Neural progenitor cell (in vitro differentiated cells): ENCODE results near the gene RNF144A. TPM values are rescaled to one million over a fixed set of nuclear protein-coding genes. Genes with fewer than 3 reads are reported as not detected.
"Not testable (repeated sequence)": the region's sequence is repeated elsewhere in the genome, so short reads cannot be mapped to it uniquely, and the experiment has no call there.

Source experiments
- DNase-seq: peaks from one replicate; pipeline ENCODE4 v3.0.0-alpha.2; 2016; ENCODE audit warnings: low spot score
- H2AFZ ChIP-seq: fragments of 200-600 bp; sonication (generic); replicated peaks from 2 replicates; pipeline ENCODE4 v1.6.1; 2016; ENCODE audit warnings: antibody characterized with exemption
- H3F3A ChIP-seq: fragments of 200-600 bp; sonication (generic); 2 replicates; pipeline ENCODE4 v1.6.1; 2016; ENCODE audit warnings: antibody characterized with exemption, low read depth
- H3K27ac ChIP-seq: fragments of 200-600 bp; sonication (generic); 2 replicates; pipeline ENCODE4 v1.5.1; 2016; ENCODE audit warnings: mild to moderate bottlenecking
- H3K27me3 ChIP-seq: fragments of 200-600 bp; sonication (generic); 2 replicates; pipeline ENCODE4 v1.6.1; 2016; ENCODE audit warnings: mild to moderate bottlenecking, moderate library complexity
- H3K36me3 ChIP-seq: fragments of 200-600 bp; sonication (generic); 2 replicates; pipeline ENCODE4 v1.5.1; 2016
- H3K4me1 ChIP-seq: fragments of 200-600 bp; sonication (generic); 2 replicates; pipeline ENCODE4 v1.6.1; 2016; ENCODE audit warnings: mixed run types
- H3K4me2 ChIP-seq: fragments of 200-600 bp; sonication (generic); 2 replicates; pipeline ENCODE4 v1.6.1; 2016
- H3K4me3 ChIP-seq: fragments of 200-600 bp; sonication (generic); 2 replicates; pipeline ENCODE4 v1.5.1; 2016
- H3K79me2 ChIP-seq: fragments of 200-600 bp; sonication (generic); 2 replicates; pipeline ENCODE4 v1.6.1; 2016; ENCODE audit warnings: low read depth
- H3K9ac ChIP-seq: fragments of 200-600 bp; sonication (generic); 2 replicates; pipeline ENCODE4 v1.6.1; 2016
- H3K9me3 ChIP-seq: fragments of 200-600 bp; sonication (generic); 2 replicates; pipeline ENCODE4 v1.5.1; 2016; ENCODE audit warnings: low read depth
- H4K20me1 ChIP-seq: fragments of 200-600 bp; sonication (generic); 2 replicates; pipeline ENCODE4 v1.6.1; 2016; ENCODE audit warnings: low read depth
- H3K27ac Mint-ChIP-seq: 3 replicates; pipeline ENCODE4 v1.8.0; 2021; ENCODE audit warnings: mixed read lengths
- H3K27me3 Mint-ChIP-seq: 2 replicates; pipeline ENCODE4 v1.8.0; 2022; ENCODE audit warnings: low read depth, mild to moderate bottlenecking, inconsistent platforms, moderate library complexity, mixed read lengths; ENCODE audit not compliant: insufficient read depth
- H3K36me3 Mint-ChIP-seq: 3 replicates; pipeline ENCODE4 v1.8.0; 2021; ENCODE audit warnings: mixed read lengths
- H3K4me1 Mint-ChIP-seq: 3 replicates; pipeline ENCODE4 v1.8.0; 2021; ENCODE audit warnings: mixed read lengths
- H3K4me3 Mint-ChIP-seq: 3 replicates; pipeline ENCODE4 v1.8.0; 2021; ENCODE audit warnings: mild to moderate bottlenecking, moderate library complexity, mixed read lengths
- H3K9me3 Mint-ChIP-seq: 3 replicates; pipeline ENCODE4 v1.8.0; 2020; ENCODE audit warnings: mixed read lengths
- CTCF ChIP-seq: fragments of 200-600 bp; sonication (generic); IDR thresholded peaks from 2 replicates; pipeline ENCODE4 v1.5.1; 2017; ENCODE audit warnings: antibody characterized with exemption, mild to moderate bottlenecking
- EZH2 ChIP-seq: fragments of 200-600 bp; sonication (generic); IDR thresholded peaks from 2 replicates; pipeline ENCODE4 v1.6.1; 2017; ENCODE audit warnings: antibody characterized with exemption, mild to moderate bottlenecking, moderate library complexity
- EZH2phosphoT487 ChIP-seq: fragments of 200-600 bp; sonication (generic); IDR thresholded peaks from 2 replicates; pipeline ENCODE4 v1.6.1; 2017; ENCODE audit warnings: antibody characterized with exemption
- total RNA-seq: library from RNA; depleted of rRNA; stranded (reverse); fragments of >200 nt; gene quantifications from 2 replicates; pipeline ENCODE4 v1.2.3, GENCODE V29; 2015; ENCODE audit warnings: low replicate concordance

RNF144A gene
- total RNA-seq, 1 donor from 2014 or later = 32.0 TPM

- Histone ChIP-seq H3K27ac (no peak overlapping the region), H3K9me3 (no peaks in the 10 kb centered on the region), H3K27me3 (no peaks in the 10 kb centered on the region), H3K4me1 (no peaks in the 10 kb centered on the region), H3K9ac (no peak overlapping the region), H4K20me1 (peaks cover 4% of the 10 kb centered on the region), H2AFZ (no peak overlapping the region), H3K79me2 (peaks cover 9% of the 10 kb centered on the region), H3K36me3 (no peaks in the 10 kb centered on the region), H3K4me3 (no peak overlapping the region), H3F3A (no peaks in the 10 kb centered on the region), H3K4me2 (no peak overlapping the region)
- no peak overlapping the region for H3K27ac Mint-ChIP-seq
- no peaks in the 10 kb centered on the region for H3K27me3 Mint-ChIP-seq
- TF ChIP-seq EZH2phosphoT487 (no peak), EZH2 (no peak), CTCF (no peak)
- peaks cover 18% of the 10 kb centered on the region for H3K4me1 Mint-ChIP-seq
- H3K9me3 Mint-ChIP-seq = peaks cover 27% of the 10 kb centered on the region
- H3K4me3 Mint-ChIP-seq = no peak overlapping the region
- no peak for DNase-seq
- H3K36me3 Mint-ChIP-seq = peaks cover 30% of the 10 kb centered on the region
Measured at GRCh38 chr2:6933911-6934310, 16.7 kb downstream of the RNF144A start.

- no peak overlapping the region for H3K4me3 Mint-ChIP-seq
- H3K4me1 Mint-ChIP-seq = peaks cover 18% of the 10 kb centered on the region
- TF ChIP-seq CTCF (no peak), EZH2 (no peak), EZH2phosphoT487 (no peak)
- H3K9me3 Mint-ChIP-seq = peaks cover 30% of the 10 kb centered on the region
- Histone ChIP-seq H3K4me3 (no peak overlapping the region), H3K9ac (no peak overlapping the region), H3K36me3 (no peaks in the 10 kb centered on the region), H3K27me3 (no peaks in the 10 kb centered on the region), H3K27ac (no peak overlapping the region), H3K79me2 (peaks cover 13% of the 10 kb centered on the region), H2AFZ (no peak overlapping the region), H3K4me1 (no peaks in the 10 kb centered on the region), H3K9me3 (no peaks in the 10 kb centered on the region), H4K20me1 (peaks cover 4% of the 10 kb centered on the region), H3K4me2 (no peak overlapping the region), H3F3A (no peaks in the 10 kb centered on the region)
- DNase-seq = no peak
- no peak overlapping the region for H3K27ac Mint-ChIP-seq
- peaks cover 30% of the 10 kb centered on the region for H3K36me3 Mint-ChIP-seq
- no peaks in the 10 kb centered on the region for H3K27me3 Mint-ChIP-seq
Measured at GRCh38 chr2:6934345-6934744, 17.1 kb downstream of the RNF144A start.

- no peak overlapping the region for H3K4me3 ChIP-seq
- H3K4me1 ChIP-seq = peaks cover under 1% of the 10 kb centered on the region
- H3K4me2 ChIP-seq = no peak overlapping the region
- H3K27ac Mint-ChIP-seq = no peak overlapping the region
- H3F3A ChIP-seq = no peaks in the 10 kb centered on the region
- no peaks in the 10 kb centered on the region for H3K36me3 ChIP-seq
- TF ChIP-seq EZH2 = no peak
- TF ChIP-seq CTCF = no peak
- TF ChIP-seq EZH2phosphoT487 = no peak
- H3K4me3 Mint-ChIP-seq = no peak overlapping the region
- no peaks in the 10 kb centered on the region for H3K9me3 ChIP-seq
- H4K20me1 ChIP-seq = peaks cover 4% of the 10 kb centered on the region
- peaks cover 21% of the 10 kb centered on the region for H3K4me1 Mint-ChIP-seq
- no peaks in the 10 kb centered on the region for H3K27me3 ChIP-seq
- H3K79me2 ChIP-seq = peaks cover 17% of the 10 kb centered on the region
- no peak for DNase-seq
- no peak overlapping the region for H2AFZ ChIP-seq
- no peak overlapping the region for H3K27ac ChIP-seq
- H3K36me3 Mint-ChIP-seq = peaks cover 30% of the 10 kb centered on the region
- H3K27me3 Mint-ChIP-seq = no peaks in the 10 kb centered on the region
- peaks cover 30% of the 10 kb centered on the region for H3K9me3 Mint-ChIP-seq
- H3K9ac ChIP-seq = no peak overlapping the region
Measured at GRCh38 chr2:6934758-6935651, 17.8 kb downstream of the RNF144A start.

GRCh38 chr2:6935652-6936020, 18.4 kb downstream of the RNF144A start:
- H3K4me3 ChIP-seq = not testable (repeated sequence)

More at GRCh38 chr2:6935652-6936020, 18.4 kb downstream of the RNF144A start:
- H3K4me2 ChIP-seq, H3K27ac Mint-ChIP-seq, H3K27me3 ChIP-seq, H3K9ac ChIP-seq, H3F3A ChIP-seq, H3K36me3 ChIP-seq, DNase-seq, H4K20me1 ChIP-seq, H3K4me3 Mint-ChIP-seq, H3K4me1 ChIP-seq, H3K9me3 ChIP-seq, H3K27ac ChIP-seq, H3K27me3 Mint-ChIP-seq, H2AFZ ChIP-seq: not testable (repeated sequence)
- peaks cover 26% of the 10 kb centered on the region for H3K4me1 Mint-ChIP-seq
- peaks cover 17% of the 10 kb centered on the region for H3K79me2 ChIP-seq
- H3K36me3 Mint-ChIP-seq = peaks cover 30% of the 10 kb centered on the region
- H3K9me3 Mint-ChIP-seq = peaks cover 30% of the 10 kb centered on the region
